Left lung (tissue), 14 donors: ENCODE data around the gene HSD3B7. TPM values are rescaled to one million over a fixed set of nuclear protein-coding genes. Genes with fewer than 3 reads are reported as not detected.
"Not testable (repeated sequence)": the region's sequence is repeated elsewhere in the genome, so short reads cannot be mapped to it uniquely, and the experiment has no call there.

Experiments
- ATAC-seq: fragments of 200-7000 bp; cut with Tn5 transposase; one replicate; pipeline ENCODE4 v1.9.1; 2020; ENCODE audit warnings: moderate library complexity
- DNase-seq, 4 donors: peaks; one replicate each; pipeline ENCODE4 v3.0.0-alpha.2; 2013 to 2020
- H3K27ac ChIP-seq, 2 donors: fragments of 200-600 bp; sonication (generic) in 1 of 2; one replicate each; pipeline versions ENCODE4 v1.5.0 to v1.8.0; 2020 to 2021
- H3K27me3 ChIP-seq, 2 donors: fragments of 200-600 bp; sonication (generic) in 1 of 2; one replicate each; pipeline versions ENCODE4 v1.5.0 to v1.8.0; 2020 to 2021
- H3K36me3 ChIP-seq, 2 donors: fragments of 200-600 bp; sonication (generic) in 1 of 2; one replicate each; pipeline versions ENCODE4 v1.5.0 to v1.8.0; 2020 to 2021
- H3K4me1 ChIP-seq, 2 donors: fragments of 200-600 bp; one replicate each; pipeline ENCODE4 v1.8.0; 2021
- H3K4me3 ChIP-seq, 2 donors: fragments of 200-600 bp; sonication (generic) in 1 of 2; one replicate each; pipeline versions ENCODE4 v1.5.0 to v1.8.0; 2020 to 2021; ENCODE audit warnings: mild to moderate bottlenecking in 1 of 2
- H3K9me3 ChIP-seq, 2 donors: fragments of 200-600 bp; sonication (generic) in 1 of 2; one replicate each; pipeline versions ENCODE4 v1.5.0 to v1.8.0; 2020 to 2021
- CTCF ChIP-seq, 2 donors: fragments of 200-600 bp; sonication (generic) in 1 of 2; IDR thresholded peaks; one replicate each; pipeline versions ENCODE4 v1.5.0 to v1.8.0; 2021; ENCODE audit warnings: antibody characterized with exemption in 2 of 2
- intact Hi-C, 2 donors: fragments of 100-400 bp; cut with DNase I; formaldehyde crosslinking; loops; one replicate each; pipeline versions ENCODE4 v1.11.2 to v1.14.2; 2022
- long read RNA-seq, 12 donors: library from polyadenylated mRNA in 2 of 12; unstranded in 2 of 12; transcript quantifications; one replicate each; pipeline ENCODE4 v2.0.0 and lab custom pipeline, GENCODE V29; 2019 to 2026
- polyA plus RNA-seq, 6 donors: library from polyadenylated mRNA; unstranded; fragments of 120-200 nt; gene quantifications; one replicate each; pipeline ENCODE4 v1.2.1, GENCODE V29; 2013; ENCODE audit not compliant: insufficient read length in 6 of 6
- total RNA-seq, 2 donors: library from RNA; stranded (reverse); fragmentation: NEBNext Ultra II Directional; extraction: Animal tissue kit (Norgen Biotek cat#: 25700); gene quantifications; one replicate each; pipeline ENCODE4 v1.2.1, GENCODE V29; 2021
- donor health status: DM: no; HTN: yes; CAD: no.
- donor health status: DM: no; HTN: no; CAD: no.

HSD3B7 gene
- total RNA-seq, result 10 to 100 TPM; 25.9 to 28.4 TPM
- polyA plus RNA-seq, result 1 to 10 TPM; 3.9 to 5.1 (median 4.5) TPM
- long read RNA-seq, donor 1, partial matches to known transcripts, result 0 of 1 reads
- long read RNA-seq, donor 1, other reads (novel, unspliced or antisense), result 0 of 1 reads
- long read RNA-seq, donor 2, partial matches to known transcripts, result 0 of 4 reads
- long read RNA-seq, donor 2, other reads (novel, unspliced or antisense), result 0 of 4 reads
- long read RNA-seq, donor 3, result 0 reads
- long read RNA-seq, donor 4, transcript HSD3B7-202 (7 exons, 2,172 nt), result major isoform, 20 of 33 reads
- long read RNA-seq, donor 4, partial matches to known transcripts, result 1 of 33 reads
- long read RNA-seq, donor 4, other reads (novel, unspliced or antisense), result 12 of 33 reads
- long read RNA-seq, donor 5, result 0 reads
- long read RNA-seq, donor 6, partial matches to known transcripts, result 0 of 1 reads
- long read RNA-seq, donor 6, other reads (novel, unspliced or antisense), result 0 of 1 reads
- long read RNA-seq, donor 7, result 0 reads
- long read RNA-seq, donor 8, partial matches to known transcripts, result 0 of 2 reads
- long read RNA-seq, donor 8, other reads (novel, unspliced or antisense), result 0 of 2 reads
- long read RNA-seq, donor 9, result 0 reads
- long read RNA-seq, donor 10, transcript HSD3B7-202 (7 exons, 2,172 nt), result major isoform, 22 of 46 reads
- long read RNA-seq, donor 10, partial matches to known transcripts, result 2 of 46 reads
- long read RNA-seq, donor 10, other reads (novel, unspliced or antisense), result 22 of 46 reads
- long read RNA-seq, donor 11, result 0 reads
- long read RNA-seq, donor 12, result 0 reads

GRCh38 chr16:30984669-30985400, at the start of gene HSD3B7:
Gene HSD3B7 (plus strand): TSS chr16:30985207. CDS start chr16:30985659, 452 bp downstream.
- TF ChIP-seq CTCF (IDR thresholded peaks at IDR 0.05), result peak; percentile 91 to 97
- peak; percentile 98 for ATAC-seq
- peak; percentile 66 to 99 (median 86) for DNase-seq
- intact Hi-C loops, result loop anchor here in 1 of 2 donors (10.0 kb wide), 2 partner anchors 450 to 880 kb away; no protein-coding TSS in a partner anchor
- peaks cover 0 to 68% of the 10 kb centered on the region in 2 donors for H3K36me3 ChIP-seq
- H3K9me3 ChIP-seq, result no peaks in the 10 kb centered on the region
- no peaks in the 10 kb centered on the region for H3K27me3 ChIP-seq
- H3K4me1 ChIP-seq, result peaks cover 5 to 16% of the 10 kb centered on the region in 2 donors
- H3K4me3 ChIP-seq, result peak within 1 kb of the TSS; percentile 35 to 46
- no peak within 1 kb of the TSS for H3K27ac ChIP-seq

- H3K27me3 ChIP-seq, result no peaks in the 10 kb centered on the region
- H3K4me3 ChIP-seq, result no peak overlapping the region
- peaks cover 0 to 34% of the 10 kb centered on the region in 2 donors for H3K36me3 ChIP-seq
- H3K27ac ChIP-seq, result no peak overlapping the region
- DNase-seq (no peak), ATAC-seq (no peak)
- intact Hi-C loops, result no loop called here
- H3K9me3 ChIP-seq, result no peaks in the 10 kb centered on the region
- peaks cover 4 to 26% of the 10 kb centered on the region in 2 donors for H3K4me1 ChIP-seq
- TF ChIP-seq CTCF (IDR thresholded peaks at IDR 0.05), result no peak
Measured at GRCh38 chr16:30937692-30938091, 47.3 kb upstream of the HSD3B7 start.

GRCh38 chr16:30939571-30939970, 45.4 kb upstream of the HSD3B7 start:
- DNase-seq, H3K4me3 ChIP-seq, H3K27ac ChIP-seq, H3K9me3 ChIP-seq, ATAC-seq, H3K27me3 ChIP-seq, intact Hi-C loops: not testable (repeated sequence)
- H3K4me1 ChIP-seq, result peaks cover 4 to 27% of the 10 kb centered on the region in 2 donors
- H3K36me3 ChIP-seq, result peaks cover 0 to 26% of the 10 kb centered on the region in 2 donors

- no peaks in the 10 kb centered on the region for H3K27me3 ChIP-seq
- TF ChIP-seq CTCF (IDR thresholded peaks at IDR 0.05), result peak; percentile 83 to 93
- peak overlapping the region in 1 of 2 donors; percentile 46 for H3K27ac ChIP-seq
- no peaks in the 10 kb centered on the region for H3K9me3 ChIP-seq
- intact Hi-C loops, result no loop called here
- H3K4me3 ChIP-seq, result no peak overlapping the region
- DNase-seq (peak in 3 of 4 donors; percentile 70 to 94 (median 84)), ATAC-seq (peak; percentile 98)
- H3K36me3 ChIP-seq, result peaks cover 0 to 43% of the 10 kb centered on the region in 2 donors
- H3K4me1 ChIP-seq, result peaks cover 4 to 27% of the 10 kb centered on the region in 2 donors
Measured at GRCh38 chr16:30941600-30942425, 43.2 kb upstream of the HSD3B7 start.

- no peak for TF ChIP-seq CTCF (IDR thresholded peaks at IDR 0.05)
- Histone ChIP-seq H3K4me1 (peaks cover 4 to 25% of the 10 kb centered on the region in 2 donors), H3K4me3 (no peak overlapping the region), H3K27ac (peak overlapping the region in 1 of 2 donors; percentile 46), H3K9me3 (no peaks in the 10 kb centered on the region), H3K27me3 (no peaks in the 10 kb centered on the region), H3K36me3 (peaks cover 0 to 43% of the 10 kb centered on the region in 2 donors)
- ATAC-seq, result peak; percentile 6
- intact Hi-C loops, result no loop called here
- DNase-seq, result no peak
Measured at GRCh38 chr16:30942426-30942806, 42.6 kb upstream of the HSD3B7 start.
